NCI-H446 treated with DMSO at 0.1 percent for 48 hours (cell line): ENCODE data around the gene IARS2.
"Not testable (repeated sequence)": the region's sequence is repeated elsewhere in the genome, so short reads cannot be mapped to it uniquely, and the experiment has no call there.

ENCODE experiments used
- DNase-seq: peaks from one replicate; lab custom pipeline; 2025; lab: John Stamatoyannopoulos, UW

The IARS2 gene

GRCh38 chr1:220113136-220113695, 19.3 kb downstream of the IARS2 start:
- no peak for DNase-seq

- no peak for DNase-seq
Measured at GRCh38 chr1:220119043-220119512, 25.1 kb downstream of the IARS2 start.

GRCh38 chr1:220121791-220122530, 28.0 kb downstream of the IARS2 start:
- DNase-seq, result no peak

GRCh38 chr1:220123066-220123465, 29.1 kb downstream of the IARS2 start:
- no peak for DNase-seq

GRCh38 chr1:220123889-220124288, 30.0 kb downstream of the IARS2 start:
- DNase-seq, result no peak

- DNase-seq, result no peak
Measured at GRCh38 chr1:220124542-220124941, 30.6 kb downstream of the IARS2 start.

- DNase-seq, result no peak
Measured at GRCh38 chr1:220127076-220127475, 33.1 kb downstream of the IARS2 start.

GRCh38 chr1:220129479-220130210, 35.7 kb downstream of the IARS2 start:
- DNase-seq, result no peak

GRCh38 chr1:220135755-220136154, 41.8 kb downstream of the IARS2 start:
- DNase-seq, result no peak

GRCh38 chr1:220137019-220137786, 43.3 kb downstream of the IARS2 start:
- DNase-seq, result no peak

GRCh38 chr1:220139966-220140365, 46.0 kb downstream of the IARS2 start:
- DNase-seq, result no peak

- DNase-seq, result no peak
Measured at GRCh38 chr1:220144051-220144450, 50.1 kb downstream of the IARS2 start.

GRCh38 chr1:220149742-220150141, 55.8 kb downstream of the IARS2 start:
- DNase-seq, result no peak

- DNase-seq, result no peak
Measured at GRCh38 chr1:220151454-220151853, 57.5 kb downstream of the IARS2 start.

- DNase-seq, result no peak
Measured at GRCh38 chr1:220153147-220153546, 59.2 kb downstream of the IARS2 start.

GRCh38 chr1:220156620-220157146, 62.8 kb downstream of the IARS2 start:
- no peak for DNase-seq

- no peak for DNase-seq
Measured at GRCh38 chr1:220157738-220158137, 63.8 kb downstream of the IARS2 start.

GRCh38 chr1:220158530-220158929, 64.6 kb downstream of the IARS2 start:
- not testable (repeated sequence) for DNase-seq

GRCh38 chr1:220159041-220159440, 65.1 kb downstream of the IARS2 start:
- no peak for DNase-seq

- no peak for DNase-seq
Measured at GRCh38 chr1:220160027-220160426, 66.1 kb downstream of the IARS2 start.

GRCh38 chr1:220164116-220164515, 70.2 kb downstream of the IARS2 start:
- no peak for DNase-seq

GRCh38 chr1:220164517-220164916, 70.6 kb downstream of the IARS2 start:
- no peak for DNase-seq
